HG03442 (cell line): ENCODE results near the gene CTXN2.

Source experiments
- ATAC-seq: cut with Tn5 transposase; IDR thresholded peaks from one replicate; pipeline ENCODE4 v1.9.1; 2021; ENCODE audit warnings: mild to moderate bottlenecking, moderate library complexity; ENCODE audit not compliant: unreplicated experiment

Gene CTXN2

DNA sequence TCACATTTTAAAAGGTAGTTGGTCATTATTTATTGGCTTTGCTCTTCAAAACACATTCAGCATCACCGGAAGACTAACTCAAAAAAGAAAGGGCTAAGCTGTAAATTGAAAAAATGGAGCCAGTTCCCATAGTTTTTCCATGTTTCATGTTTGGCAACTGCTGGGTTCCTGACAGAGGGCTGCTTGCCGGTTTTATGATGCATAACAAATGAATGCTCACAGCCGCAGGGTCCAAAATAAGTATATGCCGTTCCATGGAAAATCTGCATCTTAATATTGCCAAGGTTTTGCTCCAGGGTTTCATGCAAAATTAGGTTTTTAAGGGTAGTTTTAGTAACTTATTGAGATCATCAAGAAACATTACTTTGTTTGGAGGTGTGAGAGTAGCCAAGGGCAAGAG, 30.4 kb downstream of the CTXN2 start:
- no peak for ATAC-seq

DNA sequence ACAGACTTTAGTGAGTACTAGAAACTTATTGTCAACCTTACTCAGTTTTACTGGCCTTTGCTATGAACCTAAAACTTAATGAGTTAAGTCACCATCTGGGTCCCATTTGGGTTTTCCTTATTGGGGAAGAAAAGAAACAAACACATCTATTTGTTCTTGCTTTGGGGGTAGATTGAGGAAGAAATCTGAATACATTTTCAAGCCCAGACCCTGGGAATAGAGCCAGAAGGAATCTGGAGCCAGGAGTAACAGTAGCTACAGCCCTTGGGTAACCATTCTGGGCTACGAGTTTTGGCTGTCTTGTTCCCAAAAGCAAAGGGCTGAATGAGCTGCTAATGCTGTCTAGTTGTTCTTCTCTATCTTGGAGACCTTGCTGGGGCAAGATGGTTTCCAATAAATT, 31.2 kb downstream of the CTXN2 start:
- ATAC-seq = no peak

DNA sequence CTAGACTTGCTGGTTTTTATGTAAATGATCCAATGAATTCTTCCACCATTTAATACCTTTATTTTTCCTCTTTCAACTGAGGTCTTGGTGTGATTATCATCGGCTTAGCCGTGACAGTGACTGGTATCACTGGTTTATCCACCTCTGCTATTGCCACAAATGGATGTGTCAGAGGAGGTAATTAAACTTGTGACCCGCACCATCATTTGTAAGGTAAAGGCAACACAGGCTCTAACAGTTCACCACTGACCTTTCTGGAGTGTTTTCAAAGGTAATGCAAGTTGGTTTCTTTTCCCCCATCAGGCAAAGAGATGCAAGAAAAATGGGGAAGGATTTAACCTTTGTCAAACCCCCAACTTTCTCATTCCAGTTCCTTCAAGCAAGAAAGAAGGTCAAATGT, 34.3 kb downstream of the CTXN2 start:
- ATAC-seq = no peak

DNA sequence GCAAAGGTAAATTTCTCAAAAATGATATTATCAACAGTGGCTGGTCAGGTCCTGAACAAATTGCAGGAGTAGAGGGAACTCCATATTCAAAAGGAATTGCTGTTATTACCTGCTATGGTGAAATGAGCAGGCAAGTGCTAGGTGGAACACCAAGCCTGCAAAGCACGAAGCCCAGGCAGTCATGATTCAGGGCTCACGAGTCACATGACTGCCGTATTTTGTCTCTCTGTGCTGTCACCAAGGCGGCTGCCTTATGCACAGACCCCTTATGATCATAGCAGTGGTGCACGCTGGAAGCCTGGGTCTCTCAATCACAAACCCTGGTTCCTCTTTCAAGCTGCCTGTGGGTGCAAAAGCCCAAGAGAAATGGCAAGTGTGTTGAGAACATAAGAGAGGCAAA, 39.0 kb downstream of the CTXN2 start:
- ATAC-seq = no peak

DNA sequence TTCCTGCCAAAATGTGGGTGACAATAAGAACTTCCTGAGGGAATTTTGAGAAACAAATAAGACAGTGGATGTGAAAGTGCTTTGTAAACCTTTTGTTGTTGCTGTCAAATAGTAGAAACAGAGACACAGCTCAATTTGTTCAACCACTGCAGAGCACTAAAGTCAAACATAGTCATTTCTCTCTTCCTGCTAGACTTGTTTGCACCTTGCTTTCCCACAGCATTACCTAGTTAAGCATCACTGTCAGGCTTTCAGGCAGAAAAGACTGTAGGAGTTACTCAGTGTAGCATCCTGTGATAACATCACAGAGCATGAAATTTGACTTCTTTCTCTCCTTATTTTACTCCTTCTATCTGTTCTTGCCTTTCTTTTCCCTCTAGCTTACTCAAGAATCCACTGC, 41.8 kb downstream of the CTXN2 start:
- ATAC-seq = peak; percentile 42

DNA sequence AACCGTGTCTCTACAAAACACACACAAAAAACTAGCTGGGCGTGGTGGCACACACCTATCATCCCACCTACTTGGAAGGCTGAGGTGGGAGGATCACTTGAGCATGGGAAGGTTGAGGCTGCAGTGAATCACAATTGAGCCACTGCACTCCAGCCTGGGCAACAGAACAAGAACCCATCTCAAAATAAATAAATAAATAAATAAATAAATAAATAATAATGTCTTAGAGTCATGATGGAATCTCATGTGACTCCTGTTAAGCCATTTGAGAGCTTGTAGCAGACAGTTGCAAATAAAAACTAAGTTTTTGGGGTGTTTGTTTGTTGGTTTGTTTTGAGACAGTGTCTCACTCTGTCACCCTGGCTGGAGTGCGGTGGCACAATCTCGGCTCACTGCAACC, 47.9 kb downstream of the CTXN2 start:
- no peak for ATAC-seq

DNA sequence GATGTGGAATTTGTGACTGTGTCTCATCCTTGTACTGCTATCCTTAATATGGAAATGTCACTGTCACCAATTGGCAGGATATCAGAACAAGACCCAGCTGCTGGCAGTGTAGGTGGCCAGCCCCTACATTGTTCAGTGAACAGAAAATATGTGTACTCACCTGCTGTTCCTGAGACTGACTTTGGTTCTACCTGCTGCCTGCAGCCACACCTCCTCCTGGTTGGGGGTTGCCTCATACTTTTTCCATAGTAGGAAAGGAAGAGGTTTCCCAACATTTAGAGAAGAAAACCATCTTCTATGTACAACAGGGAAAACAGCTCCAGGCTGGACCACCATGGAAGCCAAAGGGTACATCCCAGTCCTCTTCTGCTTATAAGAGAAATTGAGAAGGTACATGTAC, 50.5 kb downstream of the CTXN2 start:
- no peak for ATAC-seq

DNA sequence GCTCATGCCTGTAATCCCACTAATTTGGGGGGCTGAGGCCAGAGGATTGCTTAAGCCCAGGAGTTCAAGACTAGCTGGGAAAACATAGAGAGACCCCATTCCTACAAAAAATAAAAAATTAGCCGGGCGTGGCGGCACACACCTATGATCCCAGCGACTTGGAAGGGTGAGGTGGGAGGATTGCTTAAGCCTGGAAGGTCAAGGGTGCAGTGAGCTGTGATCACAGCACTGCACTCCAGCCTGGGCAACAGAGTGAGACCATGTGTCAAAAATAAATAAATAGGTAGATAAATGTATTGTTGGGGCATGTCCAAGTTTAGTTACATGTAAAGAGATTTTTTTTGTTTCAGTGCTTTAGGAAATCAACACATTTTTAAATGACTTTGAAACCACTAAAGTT, 51.1 kb downstream of the CTXN2 start:
- no peak for ATAC-seq

DNA sequence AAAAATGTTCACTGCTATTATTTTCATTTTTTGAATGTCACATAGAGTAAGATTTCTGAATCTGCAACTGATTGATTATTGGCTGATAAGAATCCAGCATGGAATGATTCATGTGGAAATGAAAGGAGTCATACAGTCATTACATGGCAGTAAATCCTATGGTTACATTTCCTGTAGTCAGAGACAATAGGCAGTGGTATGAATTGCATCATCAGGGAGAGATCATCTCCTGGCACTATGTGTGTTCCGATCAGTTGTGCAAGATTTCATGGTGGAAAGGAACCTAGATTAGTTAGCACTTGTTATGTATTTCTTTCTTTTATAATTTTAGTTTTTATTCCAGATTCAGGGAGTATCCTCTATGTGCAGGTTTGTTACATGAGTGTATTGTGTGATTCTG, 53.5 kb downstream of the CTXN2 start:
- no peak for ATAC-seq

DNA sequence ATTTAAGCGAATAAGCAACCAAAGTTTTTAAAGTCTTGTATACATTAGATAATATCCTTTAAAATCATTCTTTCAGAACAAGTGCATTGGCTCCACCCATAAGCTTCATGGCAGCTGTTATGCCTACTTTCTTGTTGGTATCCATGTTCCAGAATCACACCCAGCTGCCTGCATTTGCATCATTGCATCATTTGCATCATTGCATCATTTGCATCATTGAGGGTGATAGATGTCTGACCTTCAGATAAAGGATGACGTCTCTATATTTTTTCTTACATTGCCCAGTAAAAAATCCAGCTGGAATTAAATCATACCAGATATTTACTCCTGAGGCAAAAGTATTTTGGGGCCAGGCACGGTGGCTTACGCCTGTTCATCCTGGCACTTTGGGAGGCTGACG, 56.9 kb downstream of the CTXN2 start:
- no peak for ATAC-seq

DNA sequence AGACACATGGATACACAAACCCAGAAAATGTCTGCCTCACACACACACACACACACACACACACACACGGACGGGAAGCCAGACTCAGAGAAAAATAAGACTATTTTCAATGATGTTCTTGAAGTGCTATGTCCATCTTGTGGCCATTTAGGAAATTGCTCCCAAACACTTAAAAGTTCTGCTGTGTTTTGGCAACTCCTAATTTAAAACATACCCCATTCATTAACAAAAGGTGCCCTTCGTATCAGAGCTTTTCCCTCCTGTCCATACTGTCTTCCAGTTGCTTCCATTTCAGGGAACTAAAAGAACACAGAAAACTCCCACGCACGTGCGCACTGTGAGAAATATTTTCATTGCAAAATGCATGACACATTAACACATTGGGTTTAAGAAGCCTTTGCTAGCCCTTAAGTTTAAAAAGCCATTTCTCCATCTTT, 59.2 kb downstream of the CTXN2 start:
- ATAC-seq = peak; percentile 71

DNA sequence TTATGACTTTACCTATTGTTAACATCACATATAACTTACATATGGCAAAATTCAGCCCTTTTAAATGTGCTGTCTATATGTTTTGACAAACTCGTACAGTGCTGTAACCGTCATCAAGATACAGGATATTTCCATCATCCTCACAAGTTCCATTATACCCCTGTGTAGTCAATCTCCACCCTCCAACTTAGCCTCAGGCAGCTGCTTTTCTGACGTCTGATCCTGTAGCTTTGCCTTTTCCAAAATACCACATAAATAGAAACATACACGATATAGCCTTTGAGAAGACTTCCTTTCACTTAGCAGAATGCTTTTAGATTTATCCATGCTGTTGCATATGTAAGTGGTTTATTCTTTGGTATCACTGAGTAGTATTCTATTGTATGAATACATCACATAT, 61.7 kb downstream of the CTXN2 start:
- no peak for ATAC-seq
